Keratinocyte (primary cell): ENCODE measurements around the gene MYRIP. TPM values are rescaled to one million over a fixed set of nuclear protein-coding genes. Genes with fewer than 3 reads are reported as not detected.

Experiments
- DNase-seq: peaks from one replicate; pipeline ENCODE4 v3.0.0-alpha.2; 2011; ENCODE audit warnings: low read depth, missing footprints, low spot score
- FAIRE-seq: peaks from 2 replicates; lab custom pipeline; 2011; peaks lifted over from hg19 to GRCh38; lab: Jason Lieb, UNC
- H2AFZ ChIP-seq: 2 replicates; pipeline ENCODE4 v1.6.0; 2012; ENCODE audit warnings: low read length, control low read depth, inconsistent platforms; ENCODE audit not compliant: control insufficient read depth
- H3K27ac ChIP-seq: 2 replicates; pipeline ENCODE4 v1.5.1; 2011; ENCODE audit warnings: low read length; ENCODE audit not compliant: control insufficient read depth, insufficient read depth
- H3K27me3 ChIP-seq: 3 replicates; pipeline ENCODE4 v1.6.0; 2011; ENCODE audit warnings: low read length; ENCODE audit not compliant: control insufficient read depth, insufficient read depth; ENCODE audit errors: extremely low read depth
- H3K36me3 ChIP-seq, 2 experiments: 2 replicates in 1 of 2; 3 replicates in 1 of 2; pipeline ENCODE4 v1.5.1; 2011; ENCODE audit warnings: low read length in 2 of 2, mild to moderate bottlenecking in 1 of 2; ENCODE audit not compliant: control insufficient read depth in 2 of 2, insufficient read depth in 2 of 2; ENCODE audit errors: extremely low read depth in 1 of 2
- H3K4me1 ChIP-seq: 3 replicates; pipeline ENCODE4 v1.5.1; 2011; ENCODE audit warnings: low read length; ENCODE audit not compliant: control insufficient read depth, insufficient read depth; ENCODE audit errors: extremely low read depth
- H3K4me2 ChIP-seq: 3 replicates; pipeline ENCODE4 v1.6.0; 2011; ENCODE audit warnings: low read depth, low read length; ENCODE audit not compliant: control insufficient read depth, insufficient read depth; ENCODE audit errors: extremely low read depth
- H3K4me3 ChIP-seq, 3 experiments: fragments of 200-600 bp in 1 of 3; sonication (generic) in 1 of 3; 2 replicates in 2 of 3; 3 replicates in 1 of 3; pipeline ENCODE4 v1.5.1; 2011 to 2016; ENCODE audit warnings: low read length in 3 of 3, mild to moderate bottlenecking in 3 of 3, control low read depth in 2 of 3, inconsistent platforms in 1 of 3, low read depth in 1 of 3, mixed read lengths in 1 of 3, mixed run types in 1 of 3, moderate library complexity in 1 of 3; ENCODE audit not compliant: control insufficient read depth in 2 of 3, insufficient read depth in 2 of 3; ENCODE audit errors: extremely low read depth in 1 of 3
- H3K79me2 ChIP-seq: 2 replicates; pipeline ENCODE4 v1.6.0; 2012; ENCODE audit warnings: low read length; ENCODE audit not compliant: control insufficient read depth, insufficient read depth
- H3K9ac ChIP-seq: 3 replicates; pipeline ENCODE4 v1.6.0; 2011; ENCODE audit warnings: low read length; ENCODE audit not compliant: control insufficient read depth, insufficient read depth; ENCODE audit errors: extremely low read depth
- H3K9me1 ChIP-seq: 3 replicates; pipeline ENCODE4 v1.6.0; 2011; ENCODE audit warnings: low read length; ENCODE audit not compliant: control insufficient read depth, insufficient read depth; ENCODE audit errors: extremely low read depth
- H3K9me3 ChIP-seq: 2 replicates; pipeline ENCODE4 v1.5.1; 2012; ENCODE audit warnings: low read depth, low read length; ENCODE audit not compliant: control insufficient read depth
- H4K20me1 ChIP-seq: 3 replicates; pipeline ENCODE4 v1.6.0; 2011; ENCODE audit warnings: low read length; ENCODE audit not compliant: control insufficient read depth, insufficient read depth; ENCODE audit errors: extremely low read depth
- EZH2 ChIP-seq: IDR thresholded peaks from one replicate; pipeline ENCODE4 v1.6.1; 2012; ENCODE audit warnings: inconsistent platforms, mild to moderate bottlenecking, low read length, moderate library complexity
- dilution Hi-C: fragments of 300-500 bp; cut with MboI; formaldehyde crosslinking; loops from one replicate; pipeline ENCODE4 v1.7.0; 2020; ENCODE audit warnings: low sequenced_read_pairs; ENCODE audit not compliant: extremely low pct_ligation_motif_present
- polyA plus RNA-seq, 5 experiments: library from polyadenylated mRNA; depleted of rRNA in 3 of 5; stranded (reverse) in 3 of 5; stranded (forward) in 1 of 5; unstranded in 1 of 5; fragments of >200 nt; gene quantifications; 1 replicate in 1 of 5; 2 replicates in 3 of 5; 3 replicates in 1 of 5; pipeline versions ENCODE4 v1.2.1 to v1.2.3, GENCODE V29; 2011 to 2012; ENCODE audit warnings: missing spikeins in 2 of 5, low read depth in 1 of 5, low replicate concordance in 1 of 5
- TF ChIP-seq, protein P1 (sequence below), 3 experiments: IDR thresholded peaks in 1 of 3; conservative IDR thresholded peaks in 1 of 3; optimal IDR thresholded peaks in 1 of 3; 2 replicates in 2 of 3; 3 replicates in 1 of 3; pipeline versions ENCODE3 to v1.5.1; 2011; ENCODE audit warnings: low read length in 3 of 3, mild to moderate bottlenecking in 3 of 3, moderate library complexity in 2 of 3, control low read depth in 1 of 3, inconsistent platforms in 1 of 3; ENCODE audit not compliant: insufficient read depth in 2 of 3; ENCODE audit errors: extremely low read depth in 1 of 3

The MYRIP gene
- polyA plus RNA-seq, 1 donor (not counting 4 experiments of a cell fraction or from before 2014, with no cell fraction given) = 0.01 TPM

DNA sequence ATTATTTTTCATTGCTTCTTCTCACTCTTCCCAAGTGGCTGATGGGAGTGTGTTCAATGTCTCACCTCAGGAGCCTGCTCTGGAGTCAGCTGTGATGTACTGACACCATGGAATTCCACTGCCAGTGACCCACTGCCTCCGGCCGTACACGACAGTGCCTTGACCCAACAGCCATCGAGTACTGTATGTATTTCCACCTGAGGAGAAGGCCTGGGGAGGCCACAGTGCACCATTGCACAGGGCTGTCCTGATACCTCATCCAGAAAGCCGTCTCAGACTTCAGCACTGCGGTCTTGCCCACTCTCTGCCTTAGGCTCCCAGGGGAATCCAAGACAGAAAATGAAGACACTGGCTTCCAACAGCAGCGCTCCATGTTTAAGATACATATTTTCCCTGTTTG is 448.7 kb downstream of the MYRIP start:
- H3K4me1 ChIP-seq = peaks cover 9% of the 10 kb centered on the region
- dilution Hi-C loops = no loop called here
- no peaks in the 10 kb centered on the region for H3K27me3 ChIP-seq
- no peak overlapping the region for H2AFZ ChIP-seq
- DNase-seq (no peak), FAIRE-seq (no peak)
- H3K79me2 ChIP-seq = no peaks in the 10 kb centered on the region
- H4K20me1 ChIP-seq = no peaks in the 10 kb centered on the region
- H3K9me3 ChIP-seq = no peaks in the 10 kb centered on the region
- no peak overlapping the region for H3K4me3 ChIP-seq
- H3K27ac ChIP-seq = no peak overlapping the region
- H3K4me2 ChIP-seq = no peak overlapping the region
- no peak for TF ChIP-seq EZH2
- TF ChIP-seq, protein P1, sequence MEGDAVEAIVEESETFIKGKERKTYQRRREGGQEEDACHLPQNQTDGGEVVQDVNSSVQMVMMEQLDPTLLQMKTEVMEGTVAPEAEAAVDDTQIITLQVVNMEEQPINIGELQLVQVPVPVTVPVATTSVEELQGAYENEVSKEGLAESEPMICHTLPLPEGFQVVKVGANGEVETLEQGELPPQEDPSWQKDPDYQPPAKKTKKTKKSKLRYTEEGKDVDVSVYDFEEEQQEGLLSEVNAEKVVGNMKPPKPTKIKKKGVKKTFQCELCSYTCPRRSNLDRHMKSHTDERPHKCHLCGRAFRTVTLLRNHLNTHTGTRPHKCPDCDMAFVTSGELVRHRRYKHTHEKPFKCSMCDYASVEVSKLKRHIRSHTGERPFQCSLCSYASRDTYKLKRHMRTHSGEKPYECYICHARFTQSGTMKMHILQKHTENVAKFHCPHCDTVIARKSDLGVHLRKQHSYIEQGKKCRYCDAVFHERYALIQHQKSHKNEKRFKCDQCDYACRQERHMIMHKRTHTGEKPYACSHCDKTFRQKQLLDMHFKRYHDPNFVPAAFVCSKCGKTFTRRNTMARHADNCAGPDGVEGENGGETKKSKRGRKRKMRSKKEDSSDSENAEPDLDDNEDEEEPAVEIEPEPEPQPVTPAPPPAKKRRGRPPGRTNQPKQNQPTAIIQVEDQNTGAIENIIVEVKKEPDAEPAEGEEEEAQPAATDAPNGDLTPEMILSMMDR (optimal IDR thresholded peaks at IDR 0.05 in 1 of 3, IDR thresholded peaks at IDR 0.05 in 1 of 3, conservative IDR thresholded peaks at IDR 0.05 in 1 of 3; ENCODE audit: extremely low read depth in 1 of 3, insufficient read depth in 2 of 3, low read length in 3 of 3) = no peak
- H3K9ac ChIP-seq = no peak overlapping the region
- H3K36me3 ChIP-seq = no peaks in the 10 kb centered on the region
- no peaks in the 10 kb centered on the region for H3K9me1 ChIP-seq

DNA sequence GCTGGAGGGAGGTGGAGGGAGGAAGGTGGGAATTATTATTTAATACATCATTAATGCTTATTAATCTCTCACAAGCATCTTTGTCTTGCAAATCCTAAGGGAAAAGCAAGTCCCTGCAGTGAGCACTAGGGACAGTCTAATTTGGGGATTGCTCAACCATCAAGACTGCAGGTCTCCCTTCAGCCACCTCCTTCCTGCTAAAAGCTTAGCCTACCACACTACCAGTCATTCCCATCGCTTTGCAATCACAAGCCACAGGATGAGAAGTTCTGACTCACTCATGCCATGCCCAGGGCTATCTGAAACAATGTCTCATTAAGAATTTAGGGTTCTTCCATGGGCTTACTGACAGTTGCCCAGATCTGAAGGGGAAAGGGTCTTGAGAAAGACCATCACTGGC is 449.1 kb downstream of the MYRIP start:
- Histone ChIP-seq H3K9ac (no peak overlapping the region), H3K9me1 (no peaks in the 10 kb centered on the region), H3K4me3 (no peak overlapping the region), H3K36me3 (no peaks in the 10 kb centered on the region), H3K27me3 (no peaks in the 10 kb centered on the region), H3K27ac (no peak overlapping the region), H3K79me2 (no peaks in the 10 kb centered on the region), H4K20me1 (no peaks in the 10 kb centered on the region), H3K9me3 (no peaks in the 10 kb centered on the region), H2AFZ (no peak overlapping the region), H3K4me2 (no peak overlapping the region), H3K4me1 (peaks cover 9% of the 10 kb centered on the region)
- dilution Hi-C loops = no loop called here
- FAIRE-seq (peak; percentile 97), DNase-seq (peak; percentile 59)
- TF ChIP-seq, protein P1 (optimal IDR thresholded peaks at IDR 0.05 in 1 of 3, IDR thresholded peaks at IDR 0.05 in 1 of 3, conservative IDR thresholded peaks at IDR 0.05 in 1 of 3; ENCODE audit: extremely low read depth in 1 of 3, insufficient read depth in 2 of 3, low read length in 3 of 3) = peak; percentile 50 to 63 (median 58)
- no peak for TF ChIP-seq EZH2
